Parathyroid adenoma (tissue), 2 donors: ENCODE data around the gene BRAF.

Source experiments
- H2AFZ ChIP-seq: fragments of 300-600 bp; sonication (generic); one replicate; pipeline ENCODE4 v1.7.0; 2017; ENCODE audit warnings: antibody characterized with exemption, mild to moderate bottlenecking
- H3K27ac ChIP-seq: fragments of 300-600 bp; sonication (generic); one replicate; pipeline ENCODE4 v1.7.0; 2017
- H3K27me3 ChIP-seq: fragments of 300-600 bp; sonication (generic); one replicate; pipeline ENCODE4 v1.7.0; 2017; ENCODE audit warnings: low read length; ENCODE audit not compliant: control insufficient read depth, insufficient read depth
- H3K36me3 ChIP-seq: fragments of 300-600 bp; sonication (generic); one replicate; pipeline ENCODE4 v1.7.0; 2017; ENCODE audit warnings: low read length; ENCODE audit not compliant: control insufficient read depth, insufficient read depth
- H3K4me1 ChIP-seq: fragments of 300-600 bp; sonication (generic); one replicate; pipeline ENCODE4 v1.7.0; 2017; ENCODE audit warnings: control low read depth
- H3K4me2 ChIP-seq: fragments of 300-600 bp; sonication (generic); one replicate; pipeline ENCODE4 v1.7.0; 2017; ENCODE audit warnings: low read length
- H3K4me3 ChIP-seq: fragments of 300-600 bp; sonication (generic); one replicate; pipeline ENCODE4 v1.7.0; 2017; ENCODE audit warnings: low read depth, low read length
- H3K79me2 ChIP-seq: fragments of 300-600 bp; sonication (generic); one replicate; pipeline ENCODE4 v1.7.0; 2017; ENCODE audit warnings: control low read depth
- H3K9ac ChIP-seq: fragments of 300-600 bp; sonication (generic); one replicate; pipeline ENCODE4 v1.7.0; 2017; ENCODE audit warnings: mild to moderate bottlenecking
- H3K9me3 ChIP-seq: fragments of 300-600 bp; sonication (generic); one replicate; pipeline ENCODE4 v1.7.0; 2017; ENCODE audit warnings: low read length; ENCODE audit not compliant: control insufficient read depth
- TF ChIP-seq, protein P1 (sequence below): fragments of 300-600 bp; sonication (generic); IDR thresholded peaks from one replicate; pipeline ENCODE4 v1.7.0; 2017; ENCODE audit warnings: antibody characterized with exemption, mild to moderate bottlenecking
- donor health status: primary hyperparathyroidism.

BRAF gene

DNA sequence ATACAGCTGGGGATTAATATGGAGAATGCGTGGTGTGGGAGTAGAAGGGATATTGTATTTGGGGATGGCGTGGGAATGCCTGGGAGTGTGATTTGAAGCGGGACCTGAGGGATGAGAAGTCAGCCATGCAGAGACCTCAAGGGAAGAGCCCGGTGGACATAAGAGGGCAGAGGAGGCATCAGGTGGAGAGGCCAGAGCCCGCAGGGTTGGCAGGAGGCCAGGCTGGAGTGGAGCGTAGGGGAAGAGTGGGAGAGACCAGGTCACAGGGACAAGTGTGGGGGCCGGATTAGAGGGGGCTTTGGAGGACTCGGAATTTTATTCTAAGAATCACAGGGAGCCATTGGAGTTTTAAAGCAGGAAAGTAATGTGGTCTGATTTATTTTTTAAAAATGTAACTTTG lies 226.3 kb downstream of the BRAF start:
- Histone ChIP-seq H3K4me3 (no peak overlapping the region), H3K27ac (no peak overlapping the region), H3K27me3 (no peaks in the 10 kb centered on the region), H3K36me3 (no peaks in the 10 kb centered on the region), H3K4me1 (peaks cover 11% of the 10 kb centered on the region), H2AFZ (no peak overlapping the region), H3K4me2 (peak overlapping the region; percentile 81), H3K9me3 (no peaks in the 10 kb centered on the region), H3K79me2 (peaks cover 26% of the 10 kb centered on the region), H3K9ac (no peak overlapping the region)
- TF ChIP-seq, protein P1, sequence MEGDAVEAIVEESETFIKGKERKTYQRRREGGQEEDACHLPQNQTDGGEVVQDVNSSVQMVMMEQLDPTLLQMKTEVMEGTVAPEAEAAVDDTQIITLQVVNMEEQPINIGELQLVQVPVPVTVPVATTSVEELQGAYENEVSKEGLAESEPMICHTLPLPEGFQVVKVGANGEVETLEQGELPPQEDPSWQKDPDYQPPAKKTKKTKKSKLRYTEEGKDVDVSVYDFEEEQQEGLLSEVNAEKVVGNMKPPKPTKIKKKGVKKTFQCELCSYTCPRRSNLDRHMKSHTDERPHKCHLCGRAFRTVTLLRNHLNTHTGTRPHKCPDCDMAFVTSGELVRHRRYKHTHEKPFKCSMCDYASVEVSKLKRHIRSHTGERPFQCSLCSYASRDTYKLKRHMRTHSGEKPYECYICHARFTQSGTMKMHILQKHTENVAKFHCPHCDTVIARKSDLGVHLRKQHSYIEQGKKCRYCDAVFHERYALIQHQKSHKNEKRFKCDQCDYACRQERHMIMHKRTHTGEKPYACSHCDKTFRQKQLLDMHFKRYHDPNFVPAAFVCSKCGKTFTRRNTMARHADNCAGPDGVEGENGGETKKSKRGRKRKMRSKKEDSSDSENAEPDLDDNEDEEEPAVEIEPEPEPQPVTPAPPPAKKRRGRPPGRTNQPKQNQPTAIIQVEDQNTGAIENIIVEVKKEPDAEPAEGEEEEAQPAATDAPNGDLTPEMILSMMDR: no peak

DNA sequence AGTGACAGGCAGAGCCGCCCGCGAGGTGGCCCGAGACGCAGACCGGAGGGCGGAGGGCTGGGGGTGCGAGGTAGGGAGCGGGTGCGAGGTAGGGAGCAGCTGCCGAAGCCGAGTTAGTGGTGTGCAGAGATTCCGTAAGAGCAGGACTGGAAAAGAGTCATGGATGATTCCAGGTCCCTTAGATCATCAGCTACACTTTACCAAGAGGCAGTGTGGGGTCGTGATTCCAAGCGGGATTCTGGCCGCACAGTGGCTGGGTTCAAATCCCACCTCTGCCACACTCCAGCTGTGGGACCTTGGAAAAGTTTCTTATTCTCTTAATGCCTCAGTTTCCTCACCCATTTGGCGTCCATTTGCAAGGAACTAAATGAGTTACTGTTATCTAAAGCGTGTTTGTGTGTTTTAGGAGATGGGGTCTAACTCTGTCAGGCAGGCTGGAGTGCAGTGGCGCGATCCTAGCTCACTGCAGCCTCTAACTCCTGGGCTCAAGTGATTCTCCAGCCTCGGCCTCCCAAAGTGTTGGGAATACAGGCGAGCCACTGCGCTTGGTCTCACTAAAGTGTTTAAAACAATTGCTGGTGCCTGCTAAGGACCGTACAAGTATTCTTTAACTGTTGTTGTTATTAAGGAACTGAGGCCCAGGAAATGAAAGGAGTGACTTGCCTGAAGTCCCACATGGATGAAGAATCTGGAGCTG lies 227.1 kb downstream of the BRAF start:
- H3K9me3 ChIP-seq: no peaks in the 10 kb centered on the region
- peak overlapping the region; percentile 87 for H2AFZ ChIP-seq
- H3K27me3 ChIP-seq: no peaks in the 10 kb centered on the region
- peak overlapping the region; percentile 81 for H3K4me2 ChIP-seq
- H3K4me1 ChIP-seq: peaks cover 11% of the 10 kb centered on the region
- H3K9ac ChIP-seq: no peak overlapping the region
- TF ChIP-seq, protein P1: no peak
- H3K79me2 ChIP-seq: peaks cover 26% of the 10 kb centered on the region
- peak overlapping the region; percentile 86 for H3K4me3 ChIP-seq
- H3K27ac ChIP-seq: peak overlapping the region; percentile 91
- H3K36me3 ChIP-seq: no peaks in the 10 kb centered on the region

- TF ChIP-seq, protein P1: peak; percentile 5
- H3K27ac ChIP-seq: peak within 1 kb of the TSS; percentile 91
- H2AFZ ChIP-seq: peak within 1 kb of the TSS; percentile 87
- peak within 1 kb of the TSS; percentile 81 for H3K4me2 ChIP-seq
- no peaks in the 10 kb centered on the region for H3K36me3 ChIP-seq
- H3K9me3 ChIP-seq: no peaks in the 10 kb centered on the region
- H3K9ac ChIP-seq: peak within 1 kb of the TSS; percentile 51
- H3K4me1 ChIP-seq: peaks cover 11% of the 10 kb centered on the region
- peak within 1 kb of the TSS; percentile 86 for H3K4me3 ChIP-seq
- H3K27me3 ChIP-seq: no peaks in the 10 kb centered on the region
- H3K79me2 ChIP-seq: peaks cover 26% of the 10 kb centered on the region
Observed at GRCh38 chr7:140696680-140697446, 227.9 kb downstream of the BRAF start, which contains the start of gene NDUFB2. Gene NDUFB2 (plus strand): TSS chr7:140696708. CDS start chr7:140696745, 37 bp downstream.

DNA sequence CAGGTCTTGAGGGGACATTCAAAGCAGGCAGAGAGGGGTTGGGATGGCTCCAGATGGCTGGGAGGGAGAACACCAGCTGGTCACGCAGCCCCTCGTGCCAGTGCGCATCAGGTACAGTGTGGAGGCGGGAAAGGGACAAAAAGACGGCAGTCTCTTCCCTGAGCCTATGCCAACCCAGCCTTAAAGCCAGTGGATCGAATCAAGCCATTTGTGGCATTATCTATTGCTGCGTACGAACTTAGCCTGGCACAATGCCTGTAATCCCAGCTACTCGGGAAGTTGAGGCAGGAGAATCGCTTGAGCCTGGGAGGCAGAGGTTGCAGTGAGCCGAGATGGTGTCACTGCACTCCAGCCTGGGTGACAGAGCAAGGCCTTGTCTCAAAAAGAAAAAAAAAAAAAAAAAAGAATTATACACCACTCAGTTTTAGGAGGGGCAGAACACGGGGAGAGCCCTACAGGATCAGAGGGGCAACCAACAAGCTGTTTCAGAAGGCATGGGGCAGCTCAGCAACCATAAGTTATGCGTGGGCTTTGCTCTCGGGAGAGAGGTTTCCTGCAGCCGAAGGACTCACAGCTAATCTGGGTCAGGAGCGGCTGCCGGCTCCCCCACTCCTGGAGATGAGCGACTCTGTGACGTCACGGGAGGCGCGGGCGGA lies 228.6 kb downstream of the BRAF start:
- H3K4me2 ChIP-seq: peak overlapping the region; percentile 81
- no peaks in the 10 kb centered on the region for H3K36me3 ChIP-seq
- peak overlapping the region; percentile 87 for H2AFZ ChIP-seq
- H3K4me3 ChIP-seq: peak overlapping the region; percentile 86
- H3K27ac ChIP-seq: peak overlapping the region; percentile 91
- no peaks in the 10 kb centered on the region for H3K9me3 ChIP-seq
- H3K79me2 ChIP-seq: peaks cover 26% of the 10 kb centered on the region
- no peaks in the 10 kb centered on the region for H3K27me3 ChIP-seq
- H3K9ac ChIP-seq: peak overlapping the region; percentile 51
- peaks cover 11% of the 10 kb centered on the region for H3K4me1 ChIP-seq
- TF ChIP-seq, protein P1: no peak
